ENCODE measurements around the gene LRRC56. TPM values are rescaled to one million over a fixed set of nuclear protein-coding genes. Genes with fewer than 3 reads are reported as not detected.
A peak's percentile ranks its signal among the peaks of the same experiment; 100 is the strongest.

Gene LRRC56
- total RNA-seq, 1 experiment from 2014 or later, result 0.37 TPM

- H3K9ac ChIP-seq (ENCODE audit: low read length), result peak overlapping the region; percentile 79
- no peaks in the 10 kb centered on the region for H3K27me3 ChIP-seq (ENCODE audit: low read length)
- peak; percentile 57 for DNase-seq
- H4K20me1 ChIP-seq (ENCODE audit: insufficient read depth, low read depth, low read length), result peaks cover 17% of the 10 kb centered on the region; the same call in 1 of the 2 replicates
- H2AFZ ChIP-seq (ENCODE audit: low read length), result peak overlapping the region; percentile 79; the same call in 1 of the 2 replicates
- H3K27ac ChIP-seq (ENCODE audit: low read length), result no peak overlapping the region
- peaks cover 23% of the 10 kb centered on the region for H3K4me1 ChIP-seq (ENCODE audit: low read length)
- H3K4me3 ChIP-seq (ENCODE audit: low read length), result peak overlapping the region; percentile 95
- peak overlapping the region; percentile 81 for H3K4me2 ChIP-seq (ENCODE audit: low read depth, low read length, poor library complexity, severe bottlenecking)
- H3K36me3 ChIP-seq (ENCODE audit: insufficient read depth, low read length), result no peaks in the 10 kb centered on the region
- H3K79me2 ChIP-seq (ENCODE audit: low read length), result 0 out of 2 replicates have a peak, but pooled peaks cover 4% of the 10 kb centered on the region
- no peaks in the 10 kb centered on the region for H3K9me3 ChIP-seq (ENCODE audit: low read length)
- H3K9me2 ChIP-seq (replicated peaks; ENCODE audit: insufficient read depth, low read length), result no peaks in the 10 kb centered on the region
Observed at GRCh38 chr11:561148-562003, 24.0 kb downstream of the LRRC56 start.

DNA sequence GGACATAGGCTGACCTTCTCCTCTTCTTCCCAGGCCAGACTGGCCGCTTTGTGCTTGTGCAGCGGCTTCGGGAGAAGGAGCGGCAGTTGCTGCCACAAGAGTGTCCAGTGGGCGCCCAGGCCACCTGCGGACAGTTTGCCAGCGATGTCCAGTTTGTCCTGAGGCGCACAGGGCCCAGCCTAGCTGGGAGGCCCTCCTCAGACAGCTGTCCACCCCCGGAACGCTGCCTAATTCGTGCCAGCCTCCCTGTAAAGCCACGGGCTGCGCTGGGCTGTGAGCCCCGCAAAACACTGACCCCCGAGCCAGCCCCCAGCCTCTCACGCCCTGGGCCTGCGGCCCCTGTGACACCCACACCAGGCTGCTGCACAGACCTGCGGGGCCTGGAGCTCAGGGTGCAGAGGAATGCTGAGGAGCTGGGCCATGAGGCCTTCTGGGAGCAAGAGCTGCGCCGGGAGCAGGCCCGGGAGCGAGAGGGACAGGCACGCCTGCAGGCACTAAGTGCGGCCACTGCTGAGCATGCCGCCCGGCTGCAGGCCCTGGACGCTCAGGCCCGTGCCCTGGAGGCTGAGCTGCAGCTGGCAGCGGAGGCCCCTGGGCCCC is 24.8 kb downstream of the LRRC56 start:
- Histone ChIP-seq H3K36me3 (ENCODE audit: insufficient read depth, low read length) (no peaks in the 10 kb centered on the region), H3K4me1 (ENCODE audit: low read length) (peaks cover 27% of the 10 kb centered on the region), H3K4me2 (ENCODE audit: low read depth, low read length, poor library complexity, severe bottlenecking) (peak overlapping the region; percentile 81), H3K9ac (ENCODE audit: low read length) (peak overlapping the region; percentile 79), H3K27me3 (ENCODE audit: low read length) (no peaks in the 10 kb centered on the region), H2AFZ (ENCODE audit: low read length) (no peak overlapping the region), H3K4me3 (ENCODE audit: low read length) (peak overlapping the region; percentile 95), H3K9me2 (replicated peaks; ENCODE audit: insufficient read depth, low read length) (no peaks in the 10 kb centered on the region), H4K20me1 (ENCODE audit: insufficient read depth, low read depth, low read length) (peaks cover 17% of the 10 kb centered on the region; the same call in 1 of the 2 replicates), H3K27ac (ENCODE audit: low read length) (no peak overlapping the region), H3K79me2 (ENCODE audit: low read length) (0 out of 2 replicates have a peak, but pooled peaks cover 4% of the 10 kb centered on the region), H3K9me3 (ENCODE audit: low read length) (no peaks in the 10 kb centered on the region)
- DNase-seq, result no peak

DNA sequence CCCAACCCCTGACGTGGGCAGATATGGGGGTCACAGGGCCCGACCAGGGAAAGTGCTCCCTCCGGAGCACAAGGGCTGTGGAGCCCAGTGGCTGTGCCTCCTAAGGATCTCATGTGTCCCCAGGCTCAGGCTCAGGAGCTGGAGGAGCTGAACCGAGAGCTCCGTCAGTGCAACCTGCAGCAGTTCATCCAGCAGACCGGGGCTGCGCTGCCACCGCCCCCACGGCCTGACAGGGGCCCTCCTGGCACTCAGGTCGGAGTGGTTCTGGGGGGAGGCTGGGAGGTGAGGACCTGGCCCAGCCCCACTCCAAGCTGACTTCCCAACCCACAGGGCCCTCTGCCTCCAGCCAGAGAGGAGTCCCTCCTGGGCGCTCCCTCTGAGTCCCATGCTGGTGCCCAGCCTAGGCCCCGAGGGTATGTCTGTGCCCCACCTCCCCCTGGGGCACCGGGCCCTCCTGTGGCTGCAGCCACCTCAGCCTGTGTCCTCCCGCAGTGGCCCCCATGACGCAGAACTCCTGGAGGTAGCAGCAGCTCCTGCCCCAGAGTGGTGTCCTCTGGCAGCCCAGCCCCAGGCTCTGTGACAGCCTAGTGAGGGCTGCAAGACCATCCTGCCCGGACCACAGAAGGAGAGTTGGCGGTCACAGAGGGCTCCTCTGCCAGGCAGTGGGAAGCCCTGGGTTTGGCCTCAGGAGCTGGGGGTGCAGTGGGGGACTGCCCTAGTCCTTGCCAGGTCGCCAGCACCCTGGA is 25.9 kb downstream of the LRRC56 start:
- H3K79me2 ChIP-seq (ENCODE audit: low read length), result peaks cover 9% of the 10 kb centered on the region; the same call in 1 of the 2 replicates

DNA sequence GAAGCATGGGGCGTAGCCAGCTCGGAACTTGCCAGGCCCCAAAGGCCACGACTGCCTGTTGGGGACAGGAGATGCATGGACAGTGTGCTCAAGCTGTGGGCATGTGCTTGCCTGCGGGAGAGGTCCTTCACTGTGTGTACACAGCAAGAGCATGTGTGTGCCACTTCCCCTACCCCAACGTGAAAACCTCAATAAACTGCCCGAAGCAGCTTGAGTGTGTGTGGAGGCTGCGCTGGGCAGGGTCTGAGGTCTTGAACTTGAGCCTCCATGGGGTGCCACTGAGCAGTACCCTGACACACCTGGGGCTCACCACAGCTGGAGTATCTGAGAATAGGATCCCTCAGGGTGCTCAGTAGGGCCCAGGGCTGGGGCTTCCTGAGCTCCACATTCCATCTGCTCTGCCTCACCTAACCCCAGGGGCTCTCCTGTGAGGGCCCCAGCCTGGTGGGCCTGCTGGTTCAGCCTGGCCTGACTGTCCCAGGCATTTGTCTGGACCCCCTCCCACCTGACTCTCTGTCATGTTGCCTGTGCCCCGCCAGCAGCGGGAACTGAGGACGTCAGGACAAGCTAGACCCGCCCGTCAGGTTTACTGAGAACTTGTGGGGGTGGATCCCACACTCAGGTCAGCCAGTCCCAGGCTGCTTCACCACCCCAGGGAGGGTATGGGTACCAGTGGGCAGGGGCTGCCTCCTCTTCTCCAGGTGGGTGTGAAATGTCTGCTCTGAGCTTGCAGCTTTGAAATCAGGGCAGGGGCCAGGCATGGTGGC is 26.7 kb downstream of the LRRC56 start:
- no peak overlapping the region for H3K4me2 ChIP-seq (ENCODE audit: low read depth, low read length, poor library complexity, severe bottlenecking)
- H3K27ac ChIP-seq (ENCODE audit: low read length), result no peak overlapping the region
- H3K27me3 ChIP-seq (ENCODE audit: low read length), result no peaks in the 10 kb centered on the region
- H3K4me1 ChIP-seq (ENCODE audit: low read length), result peaks cover 33% of the 10 kb centered on the region
- H3K9ac ChIP-seq (ENCODE audit: low read length), result no peak overlapping the region
- H2AFZ ChIP-seq (ENCODE audit: low read length), result no peak overlapping the region
- H3K36me3 ChIP-seq (ENCODE audit: insufficient read depth, low read length), result no peaks in the 10 kb centered on the region
- H3K79me2 ChIP-seq (ENCODE audit: low read length), result peaks cover 9% of the 10 kb centered on the region; the same call in 1 of the 2 replicates
- no peak for DNase-seq
- no peaks in the 10 kb centered on the region for H3K9me2 ChIP-seq (replicated peaks; ENCODE audit: insufficient read depth, low read length)
- peaks cover 17% of the 10 kb centered on the region; the same call in 1 of the 2 replicates for H4K20me1 ChIP-seq (ENCODE audit: insufficient read depth, low read depth, low read length)
- no peaks in the 10 kb centered on the region for H3K9me3 ChIP-seq (ENCODE audit: low read length)
- no peak overlapping the region for H3K4me3 ChIP-seq (ENCODE audit: low read length)

More for the DNA sequence above, 25.9 kb downstream of the LRRC56 start:
- H3K9me2 ChIP-seq (replicated peaks; ENCODE audit: insufficient read depth, low read length), result no peaks in the 10 kb centered on the region
- no peak overlapping the region for H3K4me3 ChIP-seq (ENCODE audit: low read length)
- H3K4me2 ChIP-seq (ENCODE audit: low read depth, low read length, poor library complexity, severe bottlenecking), result no peak overlapping the region
- H4K20me1 ChIP-seq (ENCODE audit: insufficient read depth, low read depth, low read length), result peaks cover 17% of the 10 kb centered on the region; the same call in 1 of the 2 replicates
- no peak overlapping the region for H2AFZ ChIP-seq (ENCODE audit: low read length)
- no peak for DNase-seq
- H3K36me3 ChIP-seq (ENCODE audit: insufficient read depth, low read length), result no peaks in the 10 kb centered on the region
- H3K9me3 ChIP-seq (ENCODE audit: low read length), result no peaks in the 10 kb centered on the region
- H3K9ac ChIP-seq (ENCODE audit: low read length), result no peak overlapping the region
- no peak overlapping the region for H3K27ac ChIP-seq (ENCODE audit: low read length)
- peaks cover 31% of the 10 kb centered on the region for H3K4me1 ChIP-seq (ENCODE audit: low read length)
- H3K27me3 ChIP-seq (ENCODE audit: low read length), result no peaks in the 10 kb centered on the region

DNA sequence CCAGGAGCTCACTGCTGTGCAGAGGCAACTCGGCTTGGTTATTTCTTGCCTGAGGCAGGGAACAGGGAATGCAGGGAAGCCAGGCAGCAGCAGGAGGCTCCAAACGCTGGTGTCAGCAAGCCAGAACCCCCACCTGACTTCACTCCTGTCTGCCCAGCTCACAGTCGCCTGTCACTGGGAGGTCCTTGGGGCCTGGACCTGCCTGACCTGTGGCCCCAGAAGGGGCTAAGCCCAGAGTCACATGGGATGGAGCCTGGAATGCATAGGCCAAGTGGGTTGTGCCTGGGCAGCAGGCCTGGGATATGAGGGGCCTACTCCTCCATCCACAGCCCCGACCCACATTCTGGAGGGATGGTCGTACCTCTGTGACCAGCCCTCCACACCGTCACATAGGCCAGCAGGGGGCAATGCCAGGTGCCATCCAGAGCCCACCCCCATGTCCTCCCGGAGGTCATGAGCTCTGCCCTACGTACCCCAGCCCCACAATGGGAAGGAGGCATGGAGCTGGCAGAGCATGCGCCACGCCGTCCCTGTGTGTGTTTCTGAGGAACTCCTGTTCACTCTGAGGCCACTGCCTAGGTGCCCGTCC is 28.7 kb downstream of the LRRC56 start:
- H3K4me1 ChIP-seq (ENCODE audit: low read length), result peaks cover 26% of the 10 kb centered on the region
- H3K36me3 ChIP-seq (ENCODE audit: insufficient read depth, low read length), result no peaks in the 10 kb centered on the region
- H4K20me1 ChIP-seq (ENCODE audit: insufficient read depth, low read depth, low read length), result peaks cover 17% of the 10 kb centered on the region; the same call in 1 of the 2 replicates
- H3K27ac ChIP-seq (ENCODE audit: low read length), result no peak overlapping the region
- H3K9ac ChIP-seq (ENCODE audit: low read length), result no peak overlapping the region
- H3K4me3 ChIP-seq (ENCODE audit: low read length), result no peak overlapping the region
- no peak for DNase-seq
- no peaks in the 10 kb centered on the region for H3K9me3 ChIP-seq (ENCODE audit: low read length)
- H3K79me2 ChIP-seq (ENCODE audit: low read length), result peaks cover 9% of the 10 kb centered on the region; the same call in 1 of the 2 replicates
- no peaks in the 10 kb centered on the region for H3K9me2 ChIP-seq (replicated peaks; ENCODE audit: insufficient read depth, low read length)
- no peaks in the 10 kb centered on the region for H3K27me3 ChIP-seq (ENCODE audit: low read length)
- H2AFZ ChIP-seq (ENCODE audit: low read length), result no peak overlapping the region
- no peak overlapping the region for H3K4me2 ChIP-seq (ENCODE audit: low read depth, low read length, poor library complexity, severe bottlenecking)

DNA sequence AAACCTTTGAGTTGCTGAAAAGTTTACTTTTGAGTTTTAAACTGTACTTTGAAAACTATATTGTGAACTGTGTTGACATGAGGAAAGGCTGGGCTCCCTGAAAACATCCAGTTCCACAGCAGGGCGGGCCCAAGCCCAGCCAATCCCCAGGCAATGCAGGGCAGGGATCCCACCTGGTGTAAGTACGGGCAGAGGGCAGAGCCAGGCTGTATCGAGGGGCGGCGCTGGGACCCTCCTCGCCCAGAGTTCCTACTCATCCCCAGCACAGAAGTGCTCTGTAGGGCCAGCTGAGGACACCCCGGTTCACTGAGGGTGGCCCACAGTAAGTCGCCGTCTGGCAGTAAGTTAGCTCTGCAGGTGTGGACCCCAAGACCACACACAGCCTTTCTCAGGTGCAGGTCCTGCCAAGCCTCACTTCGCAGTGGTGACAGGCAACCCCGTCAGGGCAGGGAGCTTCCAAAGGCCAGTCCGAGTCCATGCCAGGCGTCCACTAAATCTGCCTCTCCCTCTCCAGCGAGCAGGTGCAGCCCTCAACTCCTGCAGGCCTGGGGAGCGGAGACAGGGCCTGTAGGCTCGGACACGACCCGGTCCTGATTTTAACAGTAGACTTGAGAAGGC is 29.8 kb downstream of the LRRC56 start:
- peaks cover 11% of the 10 kb centered on the region; the same call in 1 of the 2 replicates for H4K20me1 ChIP-seq (ENCODE audit: insufficient read depth, low read depth, low read length)

More for the DNA sequence above, 29.8 kb downstream of the LRRC56 start:
- no peaks in the 10 kb centered on the region for H3K36me3 ChIP-seq (ENCODE audit: insufficient read depth, low read length)
- H2AFZ ChIP-seq (ENCODE audit: low read length), result no peak overlapping the region
- H3K4me2 ChIP-seq (ENCODE audit: low read depth, low read length, poor library complexity, severe bottlenecking), result peak overlapping the region; percentile 83
- peak overlapping the region; percentile 68 for H3K4me3 ChIP-seq (ENCODE audit: low read length)
- DNase-seq, result no peak
- peak overlapping the region; percentile 65 for H3K9ac ChIP-seq (ENCODE audit: low read length)
- no peaks in the 10 kb centered on the region for H3K9me3 ChIP-seq (ENCODE audit: low read length)
- peaks cover 6% of the 10 kb centered on the region; the same call in 1 of the 2 replicates for H3K79me2 ChIP-seq (ENCODE audit: low read length)
- H3K4me1 ChIP-seq (ENCODE audit: low read length), result peaks cover 18% of the 10 kb centered on the region
- H3K27ac ChIP-seq (ENCODE audit: low read length), result no peak overlapping the region; the same call in 1 of the 2 replicates
- no peaks in the 10 kb centered on the region for H3K9me2 ChIP-seq (replicated peaks; ENCODE audit: insufficient read depth, low read length)
- H3K27me3 ChIP-seq (ENCODE audit: low read length), result no peaks in the 10 kb centered on the region
